NCI-H2196 treated with DMSO at 0.1 percent for 48 hours (cell line): ENCODE data around the gene SH3PXD2B.

Experiments
- DNase-seq: peaks from one replicate; lab custom pipeline; 2025; ENCODE audit not compliant: unreplicated experiment; lab: John Stamatoyannopoulos, UW

SH3PXD2B gene

DNA sequence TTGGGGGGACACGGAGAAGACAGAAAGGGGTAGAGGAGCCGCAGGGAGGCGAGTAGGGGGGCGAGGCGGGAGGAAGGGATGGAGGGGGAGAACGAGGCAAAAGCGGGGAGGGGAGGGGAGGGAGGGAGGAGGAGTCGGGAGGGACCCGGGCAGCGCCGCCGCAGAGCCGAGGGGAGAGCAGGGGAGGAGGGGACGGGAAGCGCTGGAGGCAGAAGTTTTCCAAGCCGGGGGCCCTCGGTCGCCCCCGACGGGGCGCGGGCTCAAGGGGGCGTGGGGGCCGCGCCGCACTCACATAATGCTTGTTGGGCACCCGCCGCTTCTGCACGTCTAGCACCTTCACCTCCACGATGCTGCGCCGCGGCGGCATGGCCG, 353 bp downstream of the SH3PXD2B start:
- no peak for DNase-seq

DNA sequence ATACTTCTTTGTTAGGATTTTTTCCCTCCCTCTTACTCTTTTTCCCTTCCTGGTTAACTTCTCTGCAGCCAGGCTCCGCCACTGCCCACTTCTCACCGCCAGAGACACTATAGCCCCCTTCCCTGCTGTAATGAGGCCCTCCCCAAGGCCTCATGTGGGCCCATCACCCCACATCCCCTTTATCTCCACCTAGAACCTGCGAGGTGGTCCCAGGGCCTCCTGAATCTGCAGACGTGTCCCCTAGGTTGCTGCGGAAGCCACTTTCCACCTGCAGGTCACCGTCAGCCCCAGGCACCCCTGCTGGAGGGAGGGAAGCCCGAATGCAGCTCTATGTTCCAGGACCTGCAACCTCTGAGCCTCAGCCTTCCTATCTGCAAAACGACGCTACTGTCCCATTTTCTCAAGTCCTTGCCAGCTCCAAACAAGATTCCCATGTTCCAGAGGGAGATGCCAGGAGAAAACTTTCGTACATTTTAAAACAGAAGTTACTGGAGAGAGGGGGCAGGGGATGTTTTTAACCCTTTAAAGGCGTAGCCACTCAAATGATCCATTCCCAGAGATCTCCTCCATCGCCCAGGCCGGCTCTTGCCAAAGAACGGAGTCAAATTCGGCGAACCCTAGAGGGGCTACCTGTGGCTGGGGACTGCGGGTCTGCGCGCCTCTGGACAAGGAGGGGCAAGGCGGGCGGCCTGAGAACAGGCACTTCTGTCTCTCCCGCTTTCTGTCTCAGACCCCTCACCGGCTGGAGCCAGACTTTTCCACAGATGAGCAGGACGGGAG, 929 bp downstream of the SH3PXD2B start:
- no peak for DNase-seq

DNA sequence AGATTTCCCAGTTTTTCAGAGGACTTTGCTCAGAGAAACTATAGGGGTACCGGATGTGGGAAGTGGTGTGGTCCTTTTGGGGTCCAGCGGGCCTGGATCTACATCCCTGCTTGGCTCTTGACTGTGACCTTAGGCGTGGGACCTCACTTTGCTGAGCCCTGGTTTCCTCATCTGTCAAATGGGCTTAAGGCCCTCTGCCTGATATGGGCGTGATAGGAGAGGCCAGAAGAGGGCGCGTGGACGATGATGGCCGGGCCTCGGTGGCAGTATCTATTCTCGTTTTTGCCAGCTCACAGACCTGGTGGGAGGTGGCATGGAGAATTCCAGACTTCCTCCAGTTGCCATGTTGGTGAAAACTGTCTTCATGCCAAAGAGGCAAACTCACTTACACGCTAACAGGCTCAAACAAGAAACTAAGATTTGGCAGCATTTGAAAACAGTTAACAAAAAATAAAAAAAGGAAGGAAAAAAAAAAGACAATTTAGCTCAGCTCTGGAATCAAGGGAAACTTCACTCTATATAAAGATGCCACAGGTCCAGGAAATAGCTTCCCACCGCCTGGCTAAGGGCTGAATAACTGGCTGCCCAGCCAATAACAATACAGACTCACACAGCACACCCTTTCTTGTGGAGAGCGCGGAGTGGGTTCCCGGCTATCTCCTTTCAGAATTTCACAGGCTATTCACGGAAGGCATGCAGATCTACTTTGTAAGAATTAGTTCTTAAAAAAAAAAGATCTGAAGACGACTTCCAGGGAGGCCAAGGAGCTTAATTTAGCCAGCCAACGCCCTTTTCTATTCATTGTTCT, 1.7 kb downstream of the SH3PXD2B start:
- no peak for DNase-seq

DNA sequence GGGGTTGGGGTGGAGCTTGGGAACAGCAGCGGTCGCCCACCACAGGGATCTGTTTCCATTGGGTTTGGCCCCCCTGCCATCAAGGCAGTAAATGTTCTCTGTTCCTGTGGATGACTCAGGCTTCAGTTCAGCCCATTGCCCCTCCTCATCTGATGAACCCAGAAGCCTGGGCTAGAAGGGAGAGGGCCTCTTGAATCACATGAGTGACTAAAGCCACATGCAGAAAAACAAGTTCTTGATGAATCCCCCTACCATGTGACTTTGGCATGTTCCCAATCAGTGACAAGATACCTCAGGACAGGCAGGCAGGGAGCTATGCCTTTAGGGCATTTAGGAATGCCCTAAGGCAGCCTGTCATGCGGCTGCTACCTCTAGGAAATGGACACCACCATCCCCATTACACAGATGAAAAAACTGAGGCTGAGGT, 2.5 kb downstream of the SH3PXD2B start:
- no peak for DNase-seq

DNA sequence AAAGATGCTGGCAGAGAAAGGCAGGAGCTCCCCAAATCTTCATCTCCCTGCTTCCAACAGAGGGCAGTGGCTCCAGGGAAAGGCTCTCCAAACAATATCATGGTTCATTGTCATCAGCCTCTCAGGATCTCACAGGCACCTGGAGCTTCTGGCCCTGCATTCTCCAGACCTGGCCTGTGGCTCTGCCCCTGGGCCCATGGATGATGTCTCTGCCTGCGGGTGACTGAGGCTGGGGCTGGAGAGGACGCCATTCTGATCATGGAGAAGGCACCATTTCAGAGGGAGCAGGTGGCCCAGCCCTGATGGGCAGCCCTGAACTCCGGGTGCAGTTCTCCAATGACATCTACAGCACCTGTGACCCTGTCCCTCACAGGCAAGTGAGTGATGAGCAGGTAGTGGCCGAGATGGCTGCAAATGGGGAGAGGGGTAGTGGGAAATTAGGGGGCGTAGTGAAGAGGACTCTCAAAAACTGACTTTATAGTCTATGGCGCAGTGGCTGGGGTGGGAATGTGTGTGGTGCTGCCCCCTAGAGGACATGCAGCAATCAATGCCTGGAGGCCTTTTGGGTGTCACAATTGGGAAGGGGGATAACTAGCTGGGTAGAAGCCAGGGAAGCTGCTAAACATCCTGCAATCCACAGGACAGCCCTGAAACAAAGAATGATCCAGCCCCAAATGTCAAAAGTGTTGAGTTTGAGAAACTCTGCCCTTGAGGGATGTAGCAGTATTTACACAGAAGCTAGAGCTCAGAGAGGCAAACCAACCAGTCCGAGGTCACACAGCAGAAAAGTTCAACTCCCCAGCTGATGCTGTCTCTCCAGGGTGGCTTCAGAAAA, 3.2 kb downstream of the SH3PXD2B start:
- DNase-seq, result peak; percentile 5

DNA sequence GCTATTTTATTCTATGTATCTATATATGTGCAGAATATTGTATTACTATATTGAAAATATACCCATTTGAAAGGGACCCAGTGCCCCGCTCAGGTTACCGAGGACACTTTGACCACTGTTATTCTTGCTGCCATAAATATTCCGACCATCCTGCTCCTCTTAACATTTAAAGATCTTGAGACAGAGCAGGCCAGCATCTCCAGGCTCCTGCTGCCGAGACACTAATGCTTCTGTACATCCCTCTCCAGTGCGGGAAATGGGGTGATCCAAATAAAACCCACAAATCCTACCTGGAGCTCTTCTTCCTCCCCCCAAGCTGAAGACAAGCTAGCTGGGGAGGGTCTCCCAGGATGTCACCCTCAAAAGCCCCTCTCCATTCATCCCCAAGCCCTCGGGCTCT, 3.9 kb downstream of the SH3PXD2B start:
- no peak for DNase-seq

DNA sequence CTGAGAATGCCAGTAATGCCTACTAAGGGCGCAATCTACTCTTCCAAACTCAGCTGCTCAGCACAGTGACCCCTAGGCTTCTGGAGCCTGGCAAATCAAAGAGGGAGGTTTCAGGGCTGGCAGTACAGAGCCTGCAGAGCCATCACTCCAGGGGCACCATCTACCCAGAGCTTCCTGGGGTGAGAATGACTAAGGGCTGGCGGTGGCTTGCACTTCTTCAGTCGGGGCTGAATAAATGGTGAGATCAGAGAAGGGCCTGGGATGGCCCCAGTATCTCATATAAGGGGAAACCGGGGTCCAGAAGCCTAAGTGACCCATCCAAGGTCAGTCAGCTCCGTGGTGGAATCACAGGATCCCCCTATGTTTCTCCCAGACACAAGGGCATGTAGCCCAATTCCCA, 5.3 kb downstream of the SH3PXD2B start:
- no peak for DNase-seq

DNA sequence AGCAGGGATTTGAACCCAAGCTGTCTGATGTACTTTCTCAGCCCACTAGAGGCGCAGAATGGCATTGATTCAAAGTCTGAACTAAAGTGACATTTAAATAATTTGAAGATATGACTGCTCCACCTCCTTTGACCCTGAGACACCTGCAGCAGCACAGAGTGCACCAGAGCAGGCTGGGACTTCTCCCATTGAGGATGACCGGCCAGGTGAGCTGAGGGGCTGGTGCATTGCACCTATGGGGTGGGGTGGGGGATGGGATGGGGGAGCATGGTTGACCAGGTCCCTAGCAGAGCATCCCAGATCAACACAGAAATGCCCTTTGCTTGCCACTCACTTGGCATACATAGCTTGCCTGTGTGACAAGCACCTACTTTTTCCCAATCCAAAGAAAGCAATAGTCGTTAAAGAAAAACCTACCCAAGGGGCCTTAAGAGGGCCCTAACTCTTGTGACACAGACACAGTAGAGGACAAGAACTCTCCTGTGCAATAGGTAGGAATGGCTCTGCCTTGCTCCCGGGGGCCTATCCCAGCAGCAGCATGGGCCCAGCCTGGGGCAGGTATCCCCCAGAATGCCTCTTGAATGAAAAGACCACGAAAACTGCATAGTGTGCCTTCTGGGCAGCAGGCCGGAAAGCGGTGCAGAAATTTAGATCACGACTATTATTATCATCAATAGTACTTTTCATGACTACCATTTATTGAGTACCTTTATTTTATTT, 6.5 kb downstream of the SH3PXD2B start:
- no peak for DNase-seq

DNA sequence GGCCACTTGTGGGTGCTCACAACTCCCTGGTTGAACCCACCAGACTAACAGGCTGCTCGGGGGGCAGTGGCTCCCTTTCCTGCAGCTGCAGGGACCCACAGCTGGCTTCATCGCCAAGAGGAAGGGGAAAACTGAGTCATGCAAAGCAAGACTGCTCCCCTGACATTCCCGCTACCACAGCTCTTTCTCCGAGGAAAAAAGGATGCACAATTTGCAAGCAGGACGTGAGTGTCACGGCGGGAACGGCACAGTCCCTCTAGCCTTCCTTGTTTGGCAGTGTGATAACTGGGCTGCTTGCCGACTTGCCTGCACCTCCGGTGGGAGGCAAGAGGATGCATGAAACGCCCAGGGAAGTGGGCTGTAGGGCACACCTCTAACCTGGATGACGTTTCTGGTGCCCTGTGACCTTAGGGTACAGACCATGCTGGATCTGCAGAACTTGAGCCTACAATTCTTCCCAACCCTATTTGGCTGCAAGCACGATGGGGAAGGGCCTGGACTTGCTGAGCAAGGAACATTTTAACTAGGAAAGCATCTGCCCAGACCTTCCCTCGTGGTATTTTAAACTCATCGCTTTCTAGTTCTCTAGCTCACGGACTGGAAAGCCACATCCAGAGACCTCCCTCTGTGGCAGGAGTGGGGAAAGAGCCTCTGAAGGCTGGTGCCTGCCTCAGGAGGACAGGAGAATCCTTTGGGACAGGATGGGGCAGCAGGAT, 7.8 kb downstream of the SH3PXD2B start:
- DNase-seq, result no peak

DNA sequence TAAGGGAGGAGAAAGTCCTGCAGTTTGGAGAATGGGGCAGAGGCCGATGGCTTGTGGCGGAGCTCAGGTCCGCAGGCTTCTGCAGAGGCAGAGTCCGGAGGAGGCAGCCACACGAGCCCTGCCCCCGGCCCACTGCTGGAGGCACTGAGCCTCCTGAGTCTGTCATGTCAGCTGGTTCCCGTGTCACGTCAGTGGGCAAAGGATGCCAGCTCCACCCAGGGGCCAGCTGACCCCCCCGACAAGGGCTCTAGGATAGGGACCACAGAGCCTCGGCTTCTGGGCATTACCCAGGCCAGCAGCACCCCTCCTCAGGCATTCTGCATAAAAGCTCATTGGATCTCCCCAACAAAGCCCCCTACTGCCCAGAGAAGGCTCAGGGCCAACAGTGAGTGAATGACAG, 8.5 kb downstream of the SH3PXD2B start:
- DNase-seq, result no peak

DNA sequence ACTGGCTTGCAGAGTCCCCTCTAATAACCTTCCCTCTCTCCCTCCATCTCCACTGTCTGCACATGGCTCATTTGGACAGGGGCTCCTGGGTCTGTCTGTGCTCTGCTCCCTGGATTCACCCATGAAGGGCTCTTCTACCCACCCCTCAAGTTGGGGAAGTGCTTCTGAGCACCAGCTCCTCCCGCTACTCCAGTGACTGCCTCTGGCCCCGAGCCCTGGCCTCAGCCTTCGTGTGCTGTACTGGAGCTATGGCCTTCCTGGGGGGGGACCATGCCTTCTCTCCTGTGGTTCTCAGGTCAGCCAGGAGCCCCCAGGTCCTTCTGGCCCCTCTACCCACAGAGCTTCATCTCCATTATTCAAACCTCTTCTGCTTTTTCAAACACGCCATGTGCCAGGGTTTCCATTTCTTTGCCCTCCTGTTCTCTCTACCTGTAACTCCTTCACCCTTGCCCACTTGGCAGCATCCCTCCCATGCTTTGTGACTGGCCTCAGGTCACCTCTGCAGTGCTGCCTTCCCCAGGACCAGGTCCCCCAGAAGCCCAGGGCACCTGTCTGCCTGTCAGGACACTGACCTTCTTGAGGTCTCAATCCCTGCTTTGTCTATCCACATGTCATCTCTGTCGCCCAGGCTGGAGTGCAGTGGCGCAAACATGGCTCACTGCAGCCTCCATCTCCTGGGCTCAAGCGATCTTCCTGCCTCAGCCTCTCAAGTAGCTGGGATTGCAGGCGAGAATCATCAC, 9.5 kb downstream of the SH3PXD2B start:
- no peak for DNase-seq

DNA sequence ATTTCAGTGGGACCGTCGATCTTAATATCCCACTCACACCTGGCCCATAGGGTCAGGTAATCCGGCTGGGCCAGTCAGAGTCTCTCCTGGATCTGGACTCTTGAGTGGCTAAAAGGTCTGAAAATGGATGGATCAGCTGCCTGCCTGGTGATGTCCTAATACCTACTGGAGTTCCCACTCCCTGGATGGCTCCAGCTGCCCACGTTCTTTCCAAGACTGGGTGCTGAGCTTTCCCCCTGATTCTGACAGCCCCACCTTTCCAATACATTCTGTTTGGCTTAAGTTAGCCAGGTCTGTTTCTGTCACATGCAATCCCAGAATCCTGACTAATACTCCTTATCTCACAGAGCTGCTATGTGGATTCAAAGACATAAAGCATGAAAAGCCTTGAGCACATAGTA, 10.2 kb downstream of the SH3PXD2B start:
- DNase-seq, result no peak

DNA sequence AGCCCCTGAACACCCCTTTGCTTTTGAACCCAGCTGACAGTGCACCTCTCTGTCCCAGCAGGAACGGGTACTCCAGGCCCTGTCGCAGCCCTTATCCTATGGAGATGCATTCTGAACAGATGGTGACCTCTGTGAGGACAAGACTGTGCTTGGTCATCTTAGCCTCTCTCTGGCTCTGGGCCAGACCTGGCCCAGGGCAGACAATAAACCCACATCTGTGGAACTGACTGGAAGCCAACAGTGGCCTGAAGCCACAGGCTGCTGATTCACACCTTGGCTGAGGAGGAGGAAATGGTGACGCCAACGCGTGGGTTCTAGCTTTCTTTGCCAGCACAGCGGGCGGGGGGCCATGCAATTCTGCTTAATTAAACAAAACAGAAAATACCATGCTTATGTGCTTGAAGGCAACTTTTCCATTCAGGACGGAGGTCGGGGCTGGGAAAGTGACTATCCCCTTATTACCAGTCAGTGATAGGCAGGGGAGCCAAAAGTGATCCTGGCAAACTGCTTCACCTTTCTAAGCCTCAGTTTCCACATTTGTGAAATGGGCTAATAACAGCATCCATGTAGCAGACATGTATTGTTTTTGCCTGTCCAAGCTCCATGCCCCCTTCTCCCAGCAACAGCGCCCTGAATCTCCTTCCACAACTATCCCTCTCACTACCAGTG, 10.8 kb downstream of the SH3PXD2B start:
- peak; percentile 79 for DNase-seq

DNA sequence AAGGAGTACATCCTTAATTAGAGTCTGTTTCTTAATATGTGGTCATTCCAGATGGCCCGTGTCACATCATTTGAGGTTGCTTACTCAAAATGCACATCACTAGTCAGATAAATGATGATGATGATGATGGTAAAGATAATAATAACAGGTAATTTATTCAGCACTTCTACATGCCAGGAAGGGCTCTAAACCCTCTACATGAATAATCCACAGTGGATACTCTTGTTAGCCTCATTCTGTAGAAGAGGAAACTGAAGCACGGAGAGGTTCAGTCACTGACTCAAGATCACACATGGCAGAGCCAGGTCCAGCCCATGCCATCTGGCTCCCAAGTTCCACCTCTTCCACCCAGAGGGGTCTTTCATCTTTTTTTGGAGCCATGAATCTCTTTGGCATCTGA, 11.7 kb downstream of the SH3PXD2B start:
- no peak for DNase-seq

DNA sequence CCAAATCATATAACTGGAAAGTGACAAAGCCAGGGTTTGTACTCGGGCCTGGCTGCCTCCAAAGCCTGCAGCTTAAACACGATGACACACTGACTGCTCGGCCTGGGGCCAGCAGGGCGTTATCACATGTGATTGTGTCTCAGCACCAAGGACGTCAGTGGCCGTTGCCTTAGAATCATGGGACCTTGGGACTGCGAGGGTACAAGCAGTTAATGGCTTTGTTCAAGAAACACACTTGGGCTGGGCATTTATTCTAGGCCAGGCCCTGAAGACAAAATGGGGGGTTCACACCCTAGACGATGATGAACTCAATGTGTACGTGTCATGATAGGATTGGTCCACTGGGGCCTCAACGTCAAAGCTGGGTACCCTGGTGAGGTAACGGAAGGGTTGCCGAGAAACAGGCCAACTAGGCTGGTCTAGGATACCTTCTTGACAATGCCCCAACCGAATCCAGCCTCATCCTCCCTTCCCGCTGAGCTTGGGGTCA, 13.0 kb downstream of the SH3PXD2B start:
- DNase-seq, result no peak

DNA sequence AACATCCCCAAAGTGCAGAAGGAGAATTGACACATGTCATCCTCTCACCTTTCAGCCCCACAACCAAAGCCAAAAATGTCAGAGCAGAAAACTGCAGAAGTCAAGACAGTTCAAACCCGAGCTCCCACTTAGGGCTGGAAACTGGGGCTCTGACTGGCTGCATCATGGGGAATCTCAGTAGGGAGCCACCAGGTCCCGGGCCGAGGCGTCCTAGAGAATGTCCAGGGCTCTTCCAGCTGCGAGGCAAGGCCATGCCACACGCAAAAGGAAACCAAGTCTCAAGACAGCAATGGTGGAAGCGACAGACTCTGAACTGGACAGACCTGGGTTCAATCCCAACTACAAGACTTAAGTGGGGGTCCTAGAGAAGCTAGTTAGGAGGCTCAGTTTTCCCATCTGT, 13.8 kb downstream of the SH3PXD2B start:
- no peak for DNase-seq

DNA sequence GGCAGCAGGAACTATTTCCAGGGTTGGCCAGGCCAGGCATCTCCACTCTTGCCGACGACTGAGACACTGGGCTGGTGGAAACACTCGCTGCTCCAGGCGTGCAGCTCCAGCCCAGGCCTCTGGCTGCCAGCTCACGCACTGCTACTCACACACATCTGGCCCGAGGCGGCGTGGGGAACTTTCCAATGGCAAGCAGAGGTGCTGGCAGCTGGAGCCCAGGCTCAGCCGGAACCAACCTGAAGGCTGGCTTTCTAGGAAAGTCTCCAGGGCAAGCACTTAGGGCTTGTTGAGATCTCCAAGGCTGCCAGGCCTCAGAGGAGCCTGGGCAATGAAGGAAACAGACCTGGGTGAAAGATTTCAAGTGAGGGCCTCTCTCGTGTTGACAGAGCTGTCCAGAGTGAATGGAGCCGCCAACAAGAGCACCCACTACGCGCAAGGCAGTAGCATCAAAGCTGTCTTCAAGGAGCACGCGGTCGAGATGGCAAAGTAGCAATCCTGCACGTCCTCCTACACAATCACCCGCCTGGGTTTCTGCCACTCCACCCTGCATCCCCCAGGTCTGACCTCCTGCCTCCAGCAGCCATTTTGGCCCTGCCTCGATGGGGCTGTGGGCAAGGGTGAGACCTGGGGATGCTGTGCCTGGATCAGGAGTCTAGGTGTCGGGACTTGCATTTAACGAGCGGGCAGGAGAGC, 14.4 kb downstream of the SH3PXD2B start:
- DNase-seq, result no peak

DNA sequence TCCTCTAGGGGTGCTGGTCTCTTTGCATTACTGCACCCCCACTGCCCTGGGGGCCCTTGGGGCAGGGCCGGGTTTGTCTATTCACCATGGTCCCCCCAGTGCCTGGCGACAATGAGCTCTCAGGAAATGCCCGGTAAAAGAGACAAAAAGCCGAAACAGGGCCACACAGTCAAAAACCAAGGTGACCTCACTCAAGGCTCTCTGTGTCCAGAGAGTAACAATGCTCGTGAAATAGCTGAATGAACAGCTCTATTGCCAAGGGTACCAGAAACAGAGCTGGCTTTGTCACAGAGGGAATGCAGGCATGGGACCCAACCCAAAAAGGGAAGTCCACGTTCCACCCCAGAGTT, 16.0 kb downstream of the SH3PXD2B start:
- no peak for DNase-seq
